Epithelial cell of prostate (primary cell): ENCODE data around the gene LDLRAD4.

Experiments
- DNase-seq: peaks from one replicate; pipeline ENCODE4 v3.0.0-alpha.2; 2011; ENCODE audit warnings: low read depth, low spot score
- H3K27ac ChIP-seq: fragments of 450-650 bp; 2 replicates; pipeline ENCODE4 v1.5.1; 2017; ENCODE audit warnings: mild to moderate bottlenecking

LDLRAD4 gene

GRCh38 chr18:13279181-13280069, 60.9 kb downstream of the LDLRAD4 start:
- no peak for DNase-seq
- no peak overlapping the region for H3K27ac ChIP-seq

- no peak overlapping the region for H3K27ac ChIP-seq
- DNase-seq, result no peak
Observed at GRCh38 chr18:13280070-13280795, 61.7 kb downstream of the LDLRAD4 start.

- no peak overlapping the region for H3K27ac ChIP-seq
- DNase-seq, result no peak
Observed at GRCh38 chr18:13281406-13281805, 62.8 kb downstream of the LDLRAD4 start.

- no peak overlapping the region for H3K27ac ChIP-seq
Observed at GRCh38 chr18:13283746-13284145, 65.2 kb downstream of the LDLRAD4 start.

GRCh38 chr18:13284330-13285027, 65.9 kb downstream of the LDLRAD4 start:
- no peak for DNase-seq
- no peak overlapping the region for H3K27ac ChIP-seq

More at GRCh38 chr18:13283746-13284145, 65.2 kb downstream of the LDLRAD4 start:
- DNase-seq, result no peak

DNA sequence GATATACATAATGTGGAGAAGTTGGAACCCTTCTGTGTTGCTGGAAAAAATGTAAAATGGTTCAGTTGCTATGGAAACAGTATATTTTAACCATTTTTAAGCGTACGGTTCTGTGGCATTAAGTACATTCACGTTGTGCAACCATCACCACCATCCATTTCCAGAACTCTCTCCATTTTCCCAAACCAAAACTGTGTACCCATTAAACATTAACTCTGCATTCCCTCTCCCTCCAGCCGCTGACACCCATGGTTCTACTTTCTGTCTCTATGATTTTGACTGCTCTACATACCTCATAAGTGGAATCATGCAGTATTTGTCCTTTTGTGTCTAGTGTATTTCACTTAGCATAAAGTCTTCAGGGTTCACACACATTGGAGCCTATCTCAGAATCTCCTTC, 67.3 kb downstream of the LDLRAD4 start:
- no peak for DNase-seq
- H3K27ac ChIP-seq, result no peak overlapping the region

- H3K27ac ChIP-seq, result no peak overlapping the region
- no peak for DNase-seq
Observed at GRCh38 chr18:13286456-13287125, 68.0 kb downstream of the LDLRAD4 start.

DNA sequence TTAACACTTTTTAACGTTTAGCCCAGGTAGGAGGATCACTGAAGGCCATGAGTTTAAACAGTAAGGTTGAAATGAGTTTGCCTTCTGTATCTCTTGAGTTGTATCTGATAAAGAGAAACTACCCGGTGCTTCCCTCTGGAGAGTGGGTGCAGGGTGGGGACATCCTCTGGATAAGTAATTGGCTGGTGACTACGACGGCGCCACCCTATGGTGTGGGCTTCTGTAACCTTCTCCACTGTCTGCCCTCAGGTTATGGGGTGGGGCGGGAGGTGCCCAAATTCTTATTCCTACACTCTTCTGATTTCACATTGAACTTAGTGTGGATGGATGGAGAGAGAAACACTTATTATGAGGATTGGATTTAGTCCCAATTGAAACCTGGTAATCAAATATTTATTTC, 68.8 kb downstream of the LDLRAD4 start:
- no peak for DNase-seq
- H3K27ac ChIP-seq, result no peak overlapping the region

GRCh38 chr18:13288509-13289133, 70.1 kb downstream of the LDLRAD4 start:
- no peak overlapping the region for H3K27ac ChIP-seq
- no peak for DNase-seq

GRCh38 chr18:13289481-13290205, 71.1 kb downstream of the LDLRAD4 start:
- no peak overlapping the region for H3K27ac ChIP-seq
- no peak for DNase-seq

- no peak overlapping the region for H3K27ac ChIP-seq
- DNase-seq, result no peak
Observed at GRCh38 chr18:13290856-13291271, 72.3 kb downstream of the LDLRAD4 start.

- no peak for DNase-seq
- no peak overlapping the region for H3K27ac ChIP-seq
Observed at GRCh38 chr18:13291299-13291698, 72.7 kb downstream of the LDLRAD4 start.

- DNase-seq, result no peak
- no peak overlapping the region for H3K27ac ChIP-seq
Observed at GRCh38 chr18:13291745-13292447, 73.3 kb downstream of the LDLRAD4 start.

GRCh38 chr18:13292736-13293135, 74.2 kb downstream of the LDLRAD4 start:
- DNase-seq, result no peak

DNA sequence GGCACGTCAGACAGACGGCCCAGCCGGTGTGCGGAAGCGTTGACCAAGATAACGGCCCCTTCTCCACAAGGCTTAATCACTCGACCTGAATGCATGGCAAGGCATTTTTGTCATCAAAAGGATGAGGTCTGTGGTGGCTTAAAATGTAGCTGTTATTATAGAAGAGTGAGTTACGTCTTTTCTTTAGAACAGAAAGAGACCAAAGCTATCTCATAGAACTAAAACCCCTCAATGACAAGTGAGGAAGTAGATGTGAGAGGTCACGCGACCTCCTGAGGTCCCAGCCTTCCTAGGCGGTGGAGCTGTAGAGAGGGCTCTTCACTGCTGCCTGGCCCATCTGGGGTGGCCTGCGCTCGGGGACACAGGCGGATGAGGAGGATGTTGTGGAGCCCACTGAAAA, 75.7 kb downstream of the LDLRAD4 start:
- DNase-seq, result no peak
- no peak overlapping the region for H3K27ac ChIP-seq

More at GRCh38 chr18:13292736-13293135, 74.2 kb downstream of the LDLRAD4 start:
- no peak overlapping the region for H3K27ac ChIP-seq

DNA sequence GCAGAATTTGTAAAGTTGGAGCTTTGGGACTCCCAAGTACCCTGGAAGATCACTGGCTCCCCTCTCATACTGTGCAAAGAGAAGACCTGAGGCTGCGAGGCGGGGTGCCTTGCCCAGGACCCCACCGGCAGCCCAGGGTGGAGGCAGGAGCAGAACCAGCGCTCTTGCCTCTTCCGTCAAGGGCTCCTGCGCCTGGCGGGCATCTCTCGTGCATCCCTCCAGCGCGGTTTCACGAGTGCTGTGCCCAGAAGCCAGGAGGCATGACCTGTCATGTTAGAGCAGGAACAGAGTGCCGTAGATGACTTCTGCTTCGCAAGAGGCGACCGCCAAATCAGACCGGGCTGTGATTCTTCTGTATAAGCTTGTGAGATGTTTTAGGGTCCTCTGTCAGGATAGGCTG, 77.3 kb downstream of the LDLRAD4 start:
- DNase-seq, result no peak
- H3K27ac ChIP-seq, result no peak overlapping the region

- no peak for DNase-seq
- H3K27ac ChIP-seq, result no peak overlapping the region
Observed at GRCh38 chr18:13296867-13297574, 78.5 kb downstream of the LDLRAD4 start.

GRCh38 chr18:13298262-13298661, 79.7 kb downstream of the LDLRAD4 start:
- no peak overlapping the region for H3K27ac ChIP-seq
- DNase-seq, result no peak
